Mammary epithelial cell (primary cell): ENCODE results near the gene NCKAP5.

ENCODE experiments used
- EZH2 ChIP-seq: IDR thresholded peaks from 2 replicates; pipeline ENCODE4 v1.6.1; 2012; ENCODE audit warnings: low read length, inconsistent platforms, borderline replicate concordance
- TF ChIP-seq, protein P1 (sequence below), 2 donors: IDR thresholded peaks in 1 of 2; conservative IDR thresholded peaks in 1 of 2; 2 replicates each; pipeline ENCODE4 v1.5.1; 2011 to 2012; ENCODE audit warnings: inconsistent platforms in 2 of 2, low read length in 2 of 2, mild to moderate bottlenecking in 2 of 2, control low read depth in 1 of 2, low read depth in 1 of 2; ENCODE audit not compliant: insufficient read depth in 1 of 2; ENCODE audit errors: extremely low read depth in 1 of 2

DNA sequence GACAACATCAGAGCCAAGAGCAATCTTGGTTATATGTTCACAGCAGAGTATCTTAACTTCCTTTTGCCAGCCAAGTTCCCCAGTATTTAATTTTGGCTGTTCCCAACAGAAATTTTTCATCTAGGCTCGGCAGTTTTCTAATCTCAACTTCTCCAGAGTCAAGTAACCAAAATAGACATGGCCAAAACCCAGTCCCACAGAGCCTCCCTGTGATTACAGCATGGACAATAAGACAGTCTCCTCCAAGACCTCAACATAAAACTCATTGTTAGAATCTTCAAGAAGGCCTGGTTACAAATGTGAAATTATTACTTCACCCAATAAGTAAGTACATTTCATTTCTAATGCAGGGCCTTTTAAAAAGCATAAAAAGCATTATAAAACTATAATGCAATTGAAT is 445.7 kb downstream of the NCKAP5 start:
- TF ChIP-seq, protein P1, sequence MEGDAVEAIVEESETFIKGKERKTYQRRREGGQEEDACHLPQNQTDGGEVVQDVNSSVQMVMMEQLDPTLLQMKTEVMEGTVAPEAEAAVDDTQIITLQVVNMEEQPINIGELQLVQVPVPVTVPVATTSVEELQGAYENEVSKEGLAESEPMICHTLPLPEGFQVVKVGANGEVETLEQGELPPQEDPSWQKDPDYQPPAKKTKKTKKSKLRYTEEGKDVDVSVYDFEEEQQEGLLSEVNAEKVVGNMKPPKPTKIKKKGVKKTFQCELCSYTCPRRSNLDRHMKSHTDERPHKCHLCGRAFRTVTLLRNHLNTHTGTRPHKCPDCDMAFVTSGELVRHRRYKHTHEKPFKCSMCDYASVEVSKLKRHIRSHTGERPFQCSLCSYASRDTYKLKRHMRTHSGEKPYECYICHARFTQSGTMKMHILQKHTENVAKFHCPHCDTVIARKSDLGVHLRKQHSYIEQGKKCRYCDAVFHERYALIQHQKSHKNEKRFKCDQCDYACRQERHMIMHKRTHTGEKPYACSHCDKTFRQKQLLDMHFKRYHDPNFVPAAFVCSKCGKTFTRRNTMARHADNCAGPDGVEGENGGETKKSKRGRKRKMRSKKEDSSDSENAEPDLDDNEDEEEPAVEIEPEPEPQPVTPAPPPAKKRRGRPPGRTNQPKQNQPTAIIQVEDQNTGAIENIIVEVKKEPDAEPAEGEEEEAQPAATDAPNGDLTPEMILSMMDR (conservative IDR thresholded peaks at IDR 0.05 in 1 of 2, IDR thresholded peaks at IDR 0.05 in 1 of 2; ENCODE audit: extremely low read depth in 1 of 2, insufficient read depth in 1 of 2, low read depth in 1 of 2, low read length in 2 of 2), result no peak
- TF ChIP-seq EZH2, result no peak
